K562 (cell line): ENCODE data around the gene TPK1. TPM values are rescaled to one million over a fixed set of nuclear protein-coding genes. Genes with fewer than 3 reads are reported as not detected.

ENCODE experiments used
- ATAC-seq: fragments of 200-7000 bp; cut with Tn5 transposase; 3 replicates; pipeline ENCODE4 v1.9.1; 2020; ENCODE audit warnings: moderate library complexity
- BruUV-seq: library from RNA; stranded (reverse); fragments of 400-500 nt; replicated peaks from 2 replicates; lab custom pipeline; 2021; lab: Mats Ljungman, UMichigan
- CTCF ChIA-PET: fragments of 300-600 bp; formaldehyde crosslinking; extraction: SDS; loops from one replicate; lab custom pipeline; 2021; ENCODE audit warnings: low intra/inter-chr PET ratio; lab: Yijun Ruan, JAX
- POLR2A ChIA-PET: fragments of 300-600, 350-650 bp; sonication (Branson Sonifier 250); formaldehyde crosslinking; extraction: SDS; loops from one replicate; lab custom pipeline; 2021; ENCODE audit warnings: antibody characterized with exemption, inconsistent platforms; lab: Yijun Ruan, JAX
- DNase-seq, 4 experiments: peaks; one replicate each; pipeline versions ENCODE4 v3.0.0 to v3.0.0-alpha.2; 2011 to 2018; ENCODE audit warnings: low spot score in 3 of 4, mixed read lengths in 3 of 4; ENCODE audit errors: extremely low read depth in 1 of 4
- FAIRE-seq: peaks from 2 replicates; lab custom pipeline; 2011; peaks lifted over from hg19 to GRCh38; lab: Jason Lieb, UNC
- H2AFZ ChIP-seq: 2 replicates; pipeline ENCODE4 v1.6.0; 2011; ENCODE audit warnings: low read depth, low read length, control low read depth, inconsistent platforms
- H3K27ac ChIP-seq: fragments of 200-600 bp; 3 replicates; pipeline ENCODE4 v1.8.0; 2011; ENCODE audit warnings: low read depth, mild to moderate bottlenecking, control low read depth, inconsistent platforms, low read length, moderate library complexity, mixed read lengths; ENCODE audit errors: extremely low read depth
- H3K27me3 ChIP-seq, 2 experiments: fragments of 300-600 bp in 1 of 2; 2 replicates in 1 of 2; 3 replicates in 1 of 2; pipeline versions ENCODE4 v1.6.0 to v1.8.0; 2011; ENCODE audit warnings: inconsistent platforms in 2 of 2, low read length in 2 of 2, mild to moderate bottlenecking in 1 of 2, mixed read lengths in 1 of 2, moderate library complexity in 1 of 2; ENCODE audit not compliant: control insufficient read depth in 2 of 2, insufficient read depth in 2 of 2
- H3K36me3 ChIP-seq: fragments of 300-600 bp; 3 replicates; pipeline ENCODE4 v1.8.0; 2011; ENCODE audit warnings: mild to moderate bottlenecking, low read length, inconsistent platforms; ENCODE audit not compliant: control insufficient read depth, insufficient read depth
- H3K4me1 ChIP-seq, 2 experiments: fragments of 200-600 bp in 1 of 2; replicated peaks in 1 of 2; 2 replicates in 1 of 2; 3 replicates in 1 of 2; pipeline versions ENCODE4 v1.5.1 to v1.8.0; 2011; ENCODE audit warnings: inconsistent platforms in 2 of 2, low read length in 2 of 2, mild to moderate bottlenecking in 1 of 2, mixed read lengths in 1 of 2, moderate library complexity in 1 of 2; ENCODE audit not compliant: control insufficient read depth in 2 of 2, insufficient read depth in 2 of 2
- H3K4me2 ChIP-seq: 2 replicates; pipeline ENCODE4 v1.6.1; 2011; ENCODE audit warnings: low read length, control low read depth, inconsistent platforms, mixed read lengths; ENCODE audit not compliant: insufficient read depth
- H3K4me3 ChIP-seq: fragments of 200-600 bp; sonication (generic), shearing (Covaris generic); 2 replicates; pipeline ENCODE4 v1.5.1; 2016; ENCODE audit warnings: control low read depth, inconsistent platforms
- H3K79me2 ChIP-seq: fragments of 200-600 bp; 3 replicates; pipeline ENCODE4 v1.8.0; 2011; ENCODE audit warnings: low read length, inconsistent platforms; ENCODE audit not compliant: control insufficient read depth, insufficient read depth
- H3K9ac ChIP-seq, 2 experiments: 2 replicates each; pipeline versions ENCODE4 v1.6.0 to v1.6.1; 2011; ENCODE audit warnings: low read depth in 2 of 2, low read length in 2 of 2, control low read depth in 1 of 2, inconsistent platforms in 1 of 2, mild to moderate bottlenecking in 1 of 2, mixed read lengths in 1 of 2; ENCODE audit not compliant: insufficient read depth in 1 of 2
- H3K9me1 ChIP-seq: one replicate; pipeline ENCODE4 v1.6.0; 2011; ENCODE audit warnings: inconsistent platforms, mild to moderate bottlenecking, low read length, moderate library complexity; ENCODE audit not compliant: control insufficient read depth, insufficient read depth
- H3K9me3 ChIP-seq: replicated peaks from 2 replicates; pipeline ENCODE4 v1.5.1; 2011; ENCODE audit warnings: low read depth, low read length, inconsistent platforms; ENCODE audit not compliant: control insufficient read depth, insufficient read depth
- H4K20me1 ChIP-seq: replicated peaks from 2 replicates; pipeline ENCODE4 v1.6.1; 2011; ENCODE audit warnings: low read length, inconsistent platforms, mixed read lengths; ENCODE audit not compliant: control insufficient read depth, insufficient read depth
- BCOR ChIP-seq: fragments of 450-650 bp; IDR thresholded peaks from 2 replicates; pipeline ENCODE4 v1.6.1; 2016
- BRD4 ChIP-seq: fragments of 200-600 bp; sonication (generic); IDR thresholded peaks from 2 replicates; pipeline ENCODE4 v1.6.1; 2017; ENCODE audit warnings: inconsistent platforms
- CBX1 ChIP-seq: sonication (generic); IDR thresholded peaks from 2 replicates; pipeline ENCODE4 v1.6.1; 2016; ENCODE audit warnings: antibody characterized with exemption, low read depth, mild to moderate bottlenecking
- CBX8 ChIP-seq: fragments of 200-600 bp; sonication (generic); IDR thresholded peaks from 2 replicates; pipeline ENCODE4 v1.6.1; 2012; ENCODE audit warnings: borderline replicate concordance, mixed run types, low read depth, mild to moderate bottlenecking, moderate library complexity, mixed read lengths, low read length, control low read depth, inconsistent platforms; ENCODE audit not compliant: poor library complexity, severe bottlenecking; ENCODE audit errors: extremely low read depth
- CHD4 ChIP-seq: fragments of 200-600 bp; sonication (generic); IDR thresholded peaks from 3 replicates; pipeline ENCODE4 v1.6.1; 2012; ENCODE audit warnings: low read depth, mild to moderate bottlenecking, mixed read lengths, low read length, inconsistent platforms; ENCODE audit not compliant: insufficient read depth, insufficient replicate concordance, poor library complexity, severe bottlenecking
- DPF2 ChIP-seq: fragments of 450-650 bp; IDR thresholded peaks from 2 replicates; pipeline ENCODE4 v1.6.1; 2016
- FOSL1 ChIP-seq: fragments of 200-800 bp; sonication (Bioruptor generic); conservative IDR thresholded peaks from 2 replicates; pipeline ENCODE4 v1.6.1; 2016; ENCODE audit warnings: missing genetic modification characterization, missing compliant biosample characterization
- KDM1A ChIP-seq, 2 experiments: fragments of 450-650 bp; IDR thresholded peaks; 2 replicates each; pipeline ENCODE4 v1.6.1; 2016; ENCODE audit warnings: mild to moderate bottlenecking in 2 of 2
- NFRKB ChIP-seq: fragments of 450-650 bp; IDR thresholded peaks from 2 replicates; pipeline ENCODE4 v1.6.1; 2016; ENCODE audit warnings: low read depth
- SMARCA5 ChIP-seq: fragments of 450-650 bp; IDR thresholded peaks from 2 replicates; pipeline ENCODE4 v1.6.1; 2016
- STAT5B ChIP-seq: fragments of 250-450 bp; sonication (Bioruptor Pico); IDR thresholded peaks from 2 replicates; pipeline ENCODE4 v1.8.0; 2021; ENCODE audit warnings: mild to moderate bottlenecking, inconsistent platforms
- ZNF717 ChIP-seq: fragments of 250-450 bp; sonication (Bioruptor Pico); IDR thresholded peaks from 2 replicates; pipeline ENCODE4 v1.5.0; 2021
- WGBS: fragments of 100-300 bp; shearing (Covaris generic); methylation state at CpG from one replicate; pipeline ENCODE4 v1.1.6; 2016; ENCODE audit warnings: low coverage, mixed read lengths; ENCODE audit not compliant: insufficient coverage; ENCODE audit errors: missing lambda C conversion rate; 5-methylcytosine and 5-hydroxymethylcytosine counted together
- in situ Hi-C: fragments of 300-500 bp; cut with MboI; formaldehyde crosslinking; loops from 4 replicates; pipeline ENCODE4 v1.15.0; 2018; ENCODE audit warnings: inconsistent platforms, mixed read lengths
- intact Hi-C: fragments of 100-400 bp; cut with micrococcal nuclease; formaldehyde crosslinking; loops from 2 replicates; pipeline ENCODE4 v1.14.2; 2022
- polyA plus RNA-seq, 8 experiments: library from polyadenylated mRNA; depleted of rRNA in 4 of 8; stranded (reverse) in 5 of 8; unstranded in 3 of 8; fragments of >200 nt; fragmentation: Nextera tagmentation in 2 of 8; fragmentation: Illumina TruSeq in 1 of 8; extraction: Ambion mirVana in 2 of 8; extraction: Trizol in 1 of 8; gene quantifications; 2 replicates each; pipeline versions ENCODE4 v1.2.1 to v1.2.3, GENCODE V29; 2011 to 2014; ENCODE audit warnings: inconsistent platforms in 1 of 8, missing spikeins in 1 of 8
- total RNA-seq, 7 experiments: library from RNA; depleted of rRNA in 6 of 7; stranded (reverse); fragments of >200 nt in 6 of 7; fragmentation: Illumina TruSeq in 2 of 7; extraction: Trizol in 2 of 7; gene quantifications; 2 replicates each; pipeline versions ENCODE4 v1.2.1 to v1.2.3, GENCODE V29; 2011 to 2021; ENCODE audit warnings: low replicate concordance in 1 of 7
- TF ChIP-seq, protein P1 (sequence below), 2 experiments: fragments of 450-650 bp in 1 of 2; sonication (generic) in 1 of 2; formaldehyde crosslinking in 1 of 2; IDR thresholded peaks in 1 of 2; conservative IDR thresholded peaks in 1 of 2; 2 replicates each; pipeline versions ENCODE4 v1.6.1 to v1.8.1; 2016 to 2023; ENCODE audit warnings: mild to moderate bottlenecking in 2 of 2, moderate library complexity in 2 of 2, inconsistent platforms in 1 of 2, missing genetic modification reagents in 1 of 2
- TF ChIP-seq, protein P2 (sequence below): fragments of 450-650 bp; IDR thresholded peaks from 2 replicates; pipeline ENCODE4 v1.6.1; 2016
- TF ChIP-seq, protein P3 (sequence below): sonication (generic); formaldehyde crosslinking; IDR thresholded peaks from 2 replicates; pipeline ENCODE4 v1.8.0; 2022; ENCODE audit warnings: missing genetic modification reagents, mild to moderate bottlenecking, moderate library complexity, borderline replicate concordance
- TF ChIP-seq, protein P4 (sequence below): IDR thresholded peaks from 2 replicates; pipeline ENCODE4 v1.6.1; 2016; ENCODE audit warnings: missing genetic modification characterization, missing compliant biosample characterization
- TF ChIP-seq, protein P5 (sequence below): fragments of 450-650 bp; formaldehyde crosslinking; IDR thresholded peaks from 2 replicates; pipeline ENCODE4 v1.4.0; 2022; ENCODE audit warnings: mild to moderate bottlenecking, moderate library complexity

Gene TPK1
- total and polyA plus RNA-seq, 9 of the 15 experiments (the other 6 are each of a cell fraction or from before 2014, with no cell fraction given) = 5.1 to 16.2 (median 9.2) TPM

DNA sequence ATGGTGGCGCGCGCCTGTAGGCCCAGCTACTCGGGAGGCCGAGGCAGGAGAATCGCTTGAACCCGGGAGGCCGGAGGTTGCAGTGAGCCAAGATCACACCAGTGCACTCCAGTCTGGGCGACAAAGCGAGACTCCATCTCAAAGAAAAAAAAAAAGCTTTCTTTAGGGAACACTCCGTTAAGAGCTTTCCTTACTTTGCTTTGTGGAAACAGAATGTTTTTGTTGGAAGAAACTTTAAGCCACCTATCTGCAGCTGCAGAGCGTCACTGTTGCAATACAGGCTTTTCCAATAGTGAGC lies 641 bp upstream of the TPK1 start:
- ChIA-PET CTCF (no interaction called here), POLR2A (interaction anchor here (0.7 to 0.9 kb wide), 3 partner anchors 15 to 27 kb away, joined by 3 to 4 read pairs (median 3); no protein-coding TSS in a partner anchor)
- FAIRE-seq = no peak
- WGBS = 76% methylated on average over 12 of the region's 12 CpGs
- Histone ChIP-seq H3K4me1 (peaks cover 9 to 11% of the 10 kb centered on the region in 2 experiments; a peak in 4 of 5 replicates), H3K4me3 (peak overlapping the region; percentile 86), H3K9me1 (no peaks in the 10 kb centered on the region), H3K27ac (peak overlapping the region; percentile 90), H3K9ac (peak overlapping the region in 1 of 2 experiments; percentile 79; a peak in 2 of 4 replicates), H3K79me2 (no peaks in the 10 kb centered on the region), H3K9me3 (no peaks in the 10 kb centered on the region), H3K27me3 (no peaks in the 10 kb centered on the region), H3K36me3 (no peaks in the 10 kb centered on the region), H3K4me2 (peak overlapping the region; percentile 100), H4K20me1 (no peaks in the 10 kb centered on the region), H2AFZ (peak overlapping the region; percentile 94)
- ATAC-seq = no peak
- no peak for DNase-seq
- in situ Hi-C loops = no loop called here
- BruUV-seq = no TSS peak
- intact Hi-C loops = loop anchor here (10.0 kb wide), 1 partner anchor 948 kb away; no protein-coding TSS in a partner anchor
- peak; percentile 81 for TF ChIP-seq CHD4
- TF ChIP-seq, protein P1, sequence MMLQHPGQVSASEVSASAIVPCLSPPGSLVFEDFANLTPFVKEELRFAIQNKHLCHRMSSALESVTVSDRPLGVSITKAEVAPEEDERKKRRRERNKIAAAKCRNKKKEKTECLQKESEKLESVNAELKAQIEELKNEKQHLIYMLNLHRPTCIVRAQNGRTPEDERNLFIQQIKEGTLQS (IDR thresholded peaks at IDR 0.05) = 0 out of 2 replicates have a peak, but pooled peaks have one; percentile 7
- TF ChIP-seq, protein P1 (CRISPR knock-in tag; conservative IDR thresholded peaks at IDR 0.05) = no peak
- TF ChIP-seq SMARCA5 = 0 out of 2 replicates have a peak, but pooled peaks have one; percentile 27
- peak; percentile 64; the same call in 1 of the 2 replicates for TF ChIP-seq BRD4
- TF ChIP-seq BCOR = peak; percentile 39; the same call in 1 of the 2 replicates
- no peak for TF ChIP-seq STAT5B
- no peak for TF ChIP-seq ZNF717 (CRISPR knock-in tag)
- peak; percentile 73 for TF ChIP-seq FOSL1 (tag)
- TF ChIP-seq CBX8 = no peak
- TF ChIP-seq DPF2 = peak; percentile 33; the same call in 1 of the 2 replicates
- TF ChIP-seq, protein P2, sequence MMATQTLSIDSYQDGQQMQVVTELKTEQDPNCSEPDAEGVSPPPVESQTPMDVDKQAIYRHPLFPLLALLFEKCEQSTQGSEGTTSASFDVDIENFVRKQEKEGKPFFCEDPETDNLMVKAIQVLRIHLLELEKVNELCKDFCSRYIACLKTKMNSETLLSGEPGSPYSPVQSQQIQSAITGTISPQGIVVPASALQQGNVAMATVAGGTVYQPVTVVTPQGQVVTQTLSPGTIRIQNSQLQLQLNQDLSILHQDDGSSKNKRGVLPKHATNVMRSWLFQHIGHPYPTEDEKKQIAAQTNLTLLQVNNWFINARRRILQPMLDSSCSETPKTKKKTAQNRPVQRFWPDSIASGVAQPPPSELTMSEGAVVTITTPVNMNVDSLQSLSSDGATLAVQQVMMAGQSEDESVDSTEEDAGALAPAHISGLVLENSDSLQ = no peak
- TF ChIP-seq, protein P3, sequence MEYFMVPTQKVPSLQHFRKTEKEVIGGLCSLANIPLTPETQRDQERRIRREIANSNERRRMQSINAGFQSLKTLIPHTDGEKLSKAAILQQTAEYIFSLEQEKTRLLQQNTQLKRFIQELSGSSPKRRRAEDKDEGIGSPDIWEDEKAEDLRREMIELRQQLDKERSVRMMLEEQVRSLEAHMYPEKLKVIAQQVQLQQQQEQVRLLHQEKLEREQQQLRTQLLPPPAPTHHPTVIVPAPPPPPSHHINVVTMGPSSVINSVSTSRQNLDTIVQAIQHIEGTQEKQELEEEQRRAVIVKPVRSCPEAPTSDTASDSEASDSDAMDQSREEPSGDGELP = no peak
- no peak for TF ChIP-seq NFRKB
- TF ChIP-seq KDM1A (IDR thresholded peaks at IDR 0.05) = 0 out of 4 replicates have a peak, but pooled peaks of 1 of the 2 experiments have one; percentile 3
- peak; percentile 19; the same call in 1 of the 2 replicates for TF ChIP-seq CBX1
- TF ChIP-seq, protein P4, sequence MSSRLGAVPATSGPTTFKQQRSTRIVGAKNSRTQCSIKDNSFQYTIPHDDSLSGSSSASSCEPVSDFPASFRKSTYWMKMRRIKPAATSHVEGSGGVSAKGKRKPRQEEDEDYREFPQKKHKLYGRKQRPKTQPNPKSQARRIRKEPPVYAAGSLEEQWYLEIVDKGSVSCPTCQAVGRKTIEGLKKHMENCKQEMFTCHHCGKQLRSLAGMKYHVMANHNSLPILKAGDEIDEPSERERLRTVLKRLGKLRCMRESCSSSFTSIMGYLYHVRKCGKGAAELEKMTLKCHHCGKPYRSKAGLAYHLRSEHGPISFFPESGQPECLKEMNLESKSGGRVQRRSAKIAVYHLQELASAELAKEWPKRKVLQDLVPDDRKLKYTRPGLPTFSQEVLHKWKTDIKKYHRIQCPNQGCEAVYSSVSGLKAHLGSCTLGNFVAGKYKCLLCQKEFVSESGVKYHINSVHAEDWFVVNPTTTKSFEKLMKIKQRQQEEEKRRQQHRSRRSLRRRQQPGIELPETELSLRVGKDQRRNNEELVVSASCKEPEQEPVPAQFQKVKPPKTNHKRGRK (tag) = peak; percentile 54; the same call in 1 of the 2 replicates
- TF ChIP-seq, protein P5, sequence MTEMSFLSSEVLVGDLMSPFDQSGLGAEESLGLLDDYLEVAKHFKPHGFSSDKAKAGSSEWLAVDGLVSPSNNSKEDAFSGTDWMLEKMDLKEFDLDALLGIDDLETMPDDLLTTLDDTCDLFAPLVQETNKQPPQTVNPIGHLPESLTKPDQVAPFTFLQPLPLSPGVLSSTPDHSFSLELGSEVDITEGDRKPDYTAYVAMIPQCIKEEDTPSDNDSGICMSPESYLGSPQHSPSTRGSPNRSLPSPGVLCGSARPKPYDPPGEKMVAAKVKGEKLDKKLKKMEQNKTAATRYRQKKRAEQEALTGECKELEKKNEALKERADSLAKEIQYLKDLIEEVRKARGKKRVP (CRISPR knock-in tag) = no peak
